ENCODE data around the gene PURB.
"Not testable (repeated sequence)": the region's sequence is repeated elsewhere in the genome, so short reads cannot be mapped to it uniquely, and the experiment has no call there.

The PURB gene

DNA sequence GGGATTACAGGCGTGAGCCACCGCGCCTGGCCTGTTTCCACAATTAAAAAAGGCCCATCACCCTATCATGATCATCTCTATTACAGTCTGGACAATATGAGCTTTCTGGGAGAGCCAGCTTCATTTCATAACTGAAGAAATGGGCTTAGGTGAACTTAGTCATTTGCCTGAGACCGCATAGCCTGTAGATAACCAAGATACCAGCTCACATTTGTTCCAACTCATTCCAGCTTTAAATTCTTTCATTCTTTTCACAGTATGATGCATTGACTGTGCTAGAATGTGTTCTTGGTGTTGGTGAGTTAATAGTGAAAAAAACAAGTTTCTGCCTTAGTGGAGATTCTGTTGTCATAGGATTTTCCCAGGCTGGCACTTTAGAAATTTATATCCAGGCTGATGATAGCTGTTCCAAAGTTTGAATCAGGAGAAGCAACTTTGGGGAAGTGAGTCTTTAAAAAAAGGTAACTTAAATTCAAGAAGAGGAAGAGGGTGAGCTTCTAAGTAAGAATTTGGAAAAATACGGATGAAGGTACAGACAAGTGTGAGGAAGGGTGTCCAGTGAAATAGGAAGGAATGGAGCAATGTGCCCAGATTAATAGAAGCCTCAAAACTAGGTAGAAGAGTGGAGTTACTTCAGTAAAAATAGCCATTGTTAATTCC lies 35.3 kb downstream of the PURB start:
- DNase-seq, result no peak

DNA sequence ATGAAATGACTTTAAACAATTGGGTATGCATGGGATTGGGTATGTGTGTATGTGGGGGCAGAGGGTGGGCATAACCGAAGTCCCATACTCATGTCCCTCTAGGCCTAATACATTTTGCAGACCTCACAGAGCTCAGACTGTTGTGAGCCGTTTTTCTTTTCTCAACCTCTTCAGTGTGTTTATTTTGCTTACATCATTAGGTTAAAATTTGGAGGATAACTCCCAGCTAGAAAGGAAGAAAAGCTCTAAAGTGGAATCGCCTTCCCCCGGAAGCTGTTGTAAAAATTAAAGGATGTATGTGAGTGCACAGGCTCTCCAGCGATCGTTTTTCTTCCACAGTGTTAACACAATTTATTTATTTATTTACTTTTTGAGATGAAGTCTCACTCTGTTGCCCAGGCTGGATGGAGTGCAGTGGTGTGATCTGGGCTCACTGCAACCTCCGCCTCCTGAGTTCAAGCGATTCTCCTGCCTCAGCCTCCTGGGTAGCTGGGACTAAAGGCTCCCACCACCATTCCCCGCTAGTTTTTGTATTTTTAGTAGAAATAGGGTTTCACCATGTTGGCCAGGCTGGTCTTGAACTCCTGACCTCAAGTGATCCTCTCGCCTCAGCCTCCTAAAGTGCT lies 36.0 kb downstream of the PURB start:
- DNase-seq, result no peak

DNA sequence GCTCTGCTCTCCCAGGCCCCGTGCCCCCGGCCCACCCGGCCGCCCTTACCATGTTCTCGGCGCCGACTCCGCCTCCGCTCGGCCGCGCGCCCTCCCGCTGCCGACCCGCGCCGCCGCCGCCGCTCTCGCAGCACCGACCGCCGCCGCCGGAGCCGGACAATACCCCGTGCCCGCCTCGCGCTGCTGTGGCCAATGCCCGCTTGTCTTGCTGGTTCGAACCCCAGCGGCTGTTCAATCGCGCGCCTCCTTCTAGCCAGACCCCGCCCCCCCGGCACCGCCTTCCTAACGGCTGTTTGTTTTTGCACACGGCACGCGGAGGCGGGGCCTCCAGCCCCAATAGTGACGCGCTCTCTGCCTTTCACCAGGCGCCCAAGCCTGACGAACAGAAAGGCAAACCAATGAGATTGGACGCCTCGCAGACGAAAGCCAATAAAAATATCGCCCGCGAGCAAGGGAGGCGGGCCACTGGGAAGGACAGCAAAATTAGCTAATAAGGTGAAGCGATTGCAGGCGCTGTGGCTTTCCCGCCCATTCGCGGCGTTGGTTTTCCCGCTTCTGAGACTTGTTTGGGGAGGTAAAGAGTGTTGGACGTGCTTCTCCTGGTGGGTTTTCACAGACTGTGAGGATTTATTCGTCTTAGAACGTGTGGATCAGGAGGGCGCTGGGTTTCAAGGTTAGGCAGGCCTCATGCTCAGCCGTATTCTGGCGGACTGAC lies 37.3 kb downstream of the PURB start, which contains the start of gene H2AZ2:
H2AZ2 (minus strand) TSS at position 168 of the 715 bp plus-strand sequence; CDS start at position 52, 116 bp downstream.
- peak; percentile 100 for DNase-seq

DNA sequence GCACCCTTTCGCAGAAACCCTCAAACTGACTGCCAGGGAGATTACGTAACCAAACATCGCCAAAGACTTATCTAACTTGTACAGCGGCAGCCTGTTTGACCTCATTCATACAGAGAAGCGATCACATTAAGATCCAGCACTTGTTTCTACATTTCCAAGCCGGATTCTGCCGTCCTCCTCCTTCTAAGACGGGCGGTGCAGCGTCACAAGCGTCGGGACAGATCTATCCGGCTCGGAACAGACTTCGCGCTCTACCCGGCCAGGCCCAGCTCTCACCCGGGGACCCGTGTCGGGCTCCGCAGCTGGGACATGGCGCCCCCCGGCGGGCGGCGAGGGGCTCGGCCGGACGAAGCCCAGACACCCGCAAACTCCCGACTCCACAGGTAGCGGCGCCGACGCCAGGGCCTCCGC lies 37.8 kb downstream of the PURB start:
- peak; percentile 90 to 91 for DNase-seq

DNA sequence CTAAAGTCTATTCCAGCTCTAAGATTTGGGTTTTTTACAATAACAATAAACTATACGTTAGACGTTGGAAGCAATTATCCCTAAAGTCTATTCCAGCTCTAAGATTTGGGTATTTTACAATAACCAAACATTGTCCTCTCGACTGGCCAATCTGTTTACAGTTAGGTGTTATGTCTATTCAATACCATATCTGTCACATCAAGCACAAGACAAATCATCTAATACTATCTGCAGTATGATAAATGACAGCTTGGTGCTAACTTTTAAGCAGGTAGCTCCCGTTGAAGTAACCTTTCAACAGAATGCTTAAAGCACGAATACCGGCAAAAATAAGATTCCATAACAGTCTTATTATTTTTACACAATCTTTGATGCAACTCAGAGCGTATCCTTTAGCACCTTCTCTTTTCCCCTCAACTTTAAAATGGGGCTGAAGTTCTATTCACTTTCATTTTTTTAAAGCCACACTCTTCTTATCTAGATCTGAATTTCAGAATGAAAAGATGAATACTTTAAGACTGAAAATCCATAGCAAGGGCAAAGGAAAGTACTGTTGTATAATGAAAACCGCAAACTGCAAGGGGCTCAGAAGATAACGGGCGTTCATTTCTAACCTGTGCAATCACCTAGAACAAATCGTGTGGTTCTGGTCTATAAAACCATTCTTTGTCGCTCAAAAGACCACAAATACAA lies 38.4 kb downstream of the PURB start:
- no peak for DNase-seq

DNA sequence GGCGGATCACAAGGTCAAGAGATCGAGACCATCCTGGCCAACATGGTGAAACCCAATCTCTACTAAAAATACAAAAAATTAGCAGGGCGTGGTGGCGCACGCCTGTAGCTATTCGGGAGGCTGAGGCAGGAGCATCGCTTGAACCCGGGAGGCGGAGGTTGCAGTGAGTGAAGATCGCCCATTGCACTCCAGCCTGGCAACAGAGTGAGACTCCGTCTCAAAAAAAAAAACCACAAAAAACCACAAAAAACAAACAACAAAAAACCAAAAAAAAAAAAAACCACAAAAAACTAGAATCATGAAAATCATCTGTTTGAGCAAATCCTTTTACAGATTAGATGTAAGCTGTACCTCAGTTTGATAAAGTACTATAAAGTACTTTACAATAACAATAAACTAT lies 38.9 kb downstream of the PURB start:
- peak; percentile 15 to 36 for DNase-seq

DNA sequence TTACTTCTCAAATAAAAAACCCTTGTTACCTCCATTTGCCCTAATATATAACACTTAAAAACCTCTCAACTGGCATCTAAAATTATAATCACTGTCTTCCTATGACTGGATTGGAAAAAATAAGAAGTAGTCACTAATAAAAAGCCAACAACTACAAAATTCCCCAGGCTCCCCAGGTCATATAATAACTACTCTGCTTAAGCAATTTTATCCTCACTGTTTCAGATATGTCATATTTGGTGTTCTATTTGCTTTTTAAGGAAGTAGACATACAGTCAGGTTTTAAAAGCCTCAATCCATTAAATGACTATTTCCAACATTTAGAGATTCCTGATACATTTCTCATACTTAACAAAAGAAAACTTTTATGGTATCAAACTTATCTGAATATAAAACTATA lies 39.9 kb downstream of the PURB start:
- no peak for DNase-seq

DNA sequence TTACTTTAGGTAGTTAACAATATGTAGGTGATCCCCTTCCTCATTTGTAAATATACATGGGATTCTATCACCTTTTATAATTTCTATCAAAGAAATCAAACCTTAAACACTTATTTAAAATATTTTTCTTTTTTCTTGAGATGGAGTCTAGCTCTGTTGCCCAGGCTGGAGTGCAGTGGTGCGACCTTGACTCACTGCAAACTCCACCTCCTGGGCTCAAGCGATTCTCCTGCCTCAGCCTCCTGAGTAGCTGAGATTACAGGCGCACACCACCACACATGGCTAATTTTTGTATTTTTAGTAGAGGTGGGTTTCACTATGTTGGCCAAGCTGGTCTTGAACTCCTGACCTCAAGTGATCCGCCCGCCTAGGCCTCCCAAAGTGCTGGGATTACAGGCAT lies 41.9 kb downstream of the PURB start:
- not testable (repeated sequence) for DNase-seq

DNA sequence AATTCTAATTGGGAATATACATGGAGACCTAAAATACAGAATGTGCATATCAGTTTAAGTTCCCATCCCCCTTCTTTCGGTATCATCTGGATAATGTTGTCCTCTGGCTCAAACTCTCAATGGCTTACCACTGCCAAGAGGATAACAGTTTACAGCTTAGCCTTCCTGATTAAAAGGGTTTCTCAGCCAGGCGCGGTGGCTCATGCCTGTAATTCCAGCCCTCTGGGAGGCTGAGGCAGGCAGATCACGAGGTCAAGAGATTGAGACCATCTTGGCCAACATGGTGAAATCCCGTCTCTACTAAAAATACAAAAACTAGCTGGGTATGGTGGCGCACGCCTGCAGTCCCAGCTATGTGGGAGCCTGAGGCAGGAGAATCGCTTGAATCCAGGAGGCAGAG lies 42.7 kb downstream of the PURB start:
- DNase-seq, result not testable (repeated sequence)

DNA sequence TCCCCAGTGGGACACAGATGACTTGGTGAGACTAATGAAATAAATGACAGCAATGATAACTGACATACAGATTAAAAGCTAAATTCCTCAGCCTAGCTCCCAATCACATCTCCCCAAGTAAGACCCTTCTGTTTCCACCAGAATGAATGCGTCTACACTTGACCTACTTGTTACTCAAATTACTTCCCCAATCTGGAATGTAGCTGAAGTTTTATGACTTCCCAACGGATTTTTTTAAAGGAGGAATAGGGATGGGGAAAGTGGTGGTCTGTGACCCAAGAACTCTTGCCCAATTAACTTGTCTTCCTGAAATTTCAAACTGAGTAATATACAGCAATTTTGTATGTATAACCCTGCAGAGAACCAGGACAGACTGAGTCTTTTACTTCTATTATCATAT lies 46.6 kb downstream of the PURB start:
- no peak for DNase-seq

DNA sequence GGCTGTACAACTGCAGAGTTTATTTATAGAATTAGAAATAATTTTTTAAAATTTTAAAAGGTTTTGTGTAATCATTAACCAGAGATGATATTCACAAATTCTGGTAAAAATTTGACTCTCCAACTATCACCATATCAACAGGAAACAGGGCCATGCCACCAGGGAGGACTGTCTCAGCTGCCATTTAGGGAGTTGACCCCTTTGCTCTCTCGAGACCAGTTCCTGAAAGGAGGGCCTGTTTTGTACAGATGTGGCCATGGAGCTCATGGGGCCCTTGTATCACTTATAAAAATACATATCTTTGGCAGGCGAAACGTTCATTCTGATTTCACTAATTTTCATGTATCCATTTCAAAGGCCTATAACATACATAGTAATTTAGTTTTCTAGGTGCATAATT lies 57.8 kb downstream of the PURB start:
- DNase-seq, result no peak
